SJCRH30 (cell line): ENCODE measurements around the gene MAGI2. TPM values are rescaled to one million over a fixed set of nuclear protein-coding genes. Genes with fewer than 3 reads are reported as not detected.

Experiments
- DNase-seq, 2 experiments: peaks; one replicate each; pipeline ENCODE4 v3.0.0-alpha.2; 2015 to 2020
- H3K27ac ChIP-seq: fragments of 250-450 bp; sonication (Bioruptor Pico); 2 replicates; pipeline ENCODE4 v1.5.1; 2020; ENCODE audit warnings: mild to moderate bottlenecking, moderate library complexity
- H3K27me3 ChIP-seq: fragments of 250-450 bp; sonication (Bioruptor Pico); 2 replicates; pipeline ENCODE4 v1.5.1; 2020; ENCODE audit warnings: mild to moderate bottlenecking, moderate library complexity
- H3K36me3 ChIP-seq: fragments of 250-450 bp; sonication (Bioruptor Pico); 2 replicates; pipeline ENCODE4 v1.5.1; 2020; ENCODE audit warnings: mild to moderate bottlenecking, moderate library complexity
- H3K4me1 ChIP-seq: fragments of 250-450 bp; sonication (Bioruptor Pico); 2 replicates; pipeline ENCODE4 v1.5.1; 2020; ENCODE audit warnings: mild to moderate bottlenecking, moderate library complexity
- H3K4me3 ChIP-seq: fragments of 250-450 bp; sonication (Bioruptor Pico); 2 replicates; pipeline ENCODE4 v1.5.1; 2020; ENCODE audit warnings: mild to moderate bottlenecking, moderate library complexity
- H3K9me3 ChIP-seq: fragments of 250-450 bp; sonication (Bioruptor Pico); replicated peaks from 2 replicates; pipeline ENCODE4 v1.5.1; 2020; ENCODE audit warnings: mild to moderate bottlenecking, moderate library complexity
- total RNA-seq: library from RNA; depleted of rRNA; stranded (reverse); fragments of >200 nt; shearing (Covaris generic); gene quantifications from 2 replicates; pipeline ENCODE4 v1.2.3, GENCODE V29; 2014

Gene MAGI2
- total RNA-seq, 1 experiment from 2014 or later, result 2.4 TPM

- Histone ChIP-seq H3K9me3 (no peaks in the 10 kb centered on the region), H3K27ac (no peak overlapping the region), H3K4me3 (no peak overlapping the region), H3K36me3 (no peaks in the 10 kb centered on the region), H3K27me3 (no peaks in the 10 kb centered on the region), H3K4me1 (peaks cover 5% of the 10 kb centered on the region)
- DNase-seq, result no peak
Observed at GRCh38 chr7:78134774-78135173, 1318.7 kb downstream of the MAGI2 start.

- no peak overlapping the region for H3K27ac ChIP-seq
- DNase-seq, result peak; percentile 45 to 76
Observed at GRCh38 chr7:78134256-78134655, 1319.2 kb downstream of the MAGI2 start.

DNA sequence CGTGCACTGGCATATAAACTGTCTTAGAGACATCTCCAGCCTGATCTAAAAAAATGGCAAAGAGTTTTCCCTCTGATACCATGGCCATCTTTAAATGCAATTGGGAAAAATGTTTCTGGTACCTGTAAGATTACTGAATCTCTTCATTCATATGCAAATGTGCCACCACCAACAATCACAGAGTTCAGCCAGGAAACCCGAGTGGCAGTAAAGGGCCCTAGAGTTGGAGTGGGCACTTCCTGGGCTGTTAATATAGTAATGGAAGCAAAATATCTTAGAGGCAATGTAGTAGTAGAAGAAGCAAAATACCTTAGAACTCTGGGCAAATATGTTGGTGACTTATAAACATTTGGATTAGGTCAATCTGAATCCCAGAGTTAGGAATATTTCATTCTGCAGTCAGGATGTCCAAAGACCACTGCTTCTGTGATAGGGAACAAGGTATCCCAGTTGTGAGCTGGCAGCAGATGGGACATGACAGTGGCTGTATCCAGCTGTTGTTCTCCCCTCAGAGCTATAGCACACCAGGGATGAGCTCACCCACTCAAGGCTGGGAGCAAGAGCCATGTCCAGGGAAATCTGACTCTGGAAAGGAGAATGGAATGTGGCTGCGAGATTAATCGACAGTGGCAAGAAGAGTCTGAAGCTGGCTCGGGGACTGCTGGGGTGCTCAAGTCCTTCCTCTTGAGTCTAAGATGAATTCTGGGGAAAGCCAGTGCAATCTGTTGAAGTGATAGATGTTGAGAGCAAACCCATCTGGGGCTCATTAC lies 1322.8 kb downstream of the MAGI2 start:
- H3K4me1 ChIP-seq, result peaks cover 5% of the 10 kb centered on the region
- no peak overlapping the region for H3K27ac ChIP-seq
- H3K4me3 ChIP-seq, result no peak overlapping the region
- H3K27me3 ChIP-seq, result no peaks in the 10 kb centered on the region
- no peaks in the 10 kb centered on the region for H3K36me3 ChIP-seq
- H3K9me3 ChIP-seq, result no peaks in the 10 kb centered on the region
- peak; percentile 74 to 83 for DNase-seq

More at GRCh38 chr7:78134256-78134655, 1319.2 kb downstream of the MAGI2 start:
- Histone ChIP-seq H3K4me1 (peaks cover 5% of the 10 kb centered on the region), H3K36me3 (no peaks in the 10 kb centered on the region), H3K27me3 (no peaks in the 10 kb centered on the region), H3K9me3 (no peaks in the 10 kb centered on the region), H3K4me3 (no peak overlapping the region)

DNA sequence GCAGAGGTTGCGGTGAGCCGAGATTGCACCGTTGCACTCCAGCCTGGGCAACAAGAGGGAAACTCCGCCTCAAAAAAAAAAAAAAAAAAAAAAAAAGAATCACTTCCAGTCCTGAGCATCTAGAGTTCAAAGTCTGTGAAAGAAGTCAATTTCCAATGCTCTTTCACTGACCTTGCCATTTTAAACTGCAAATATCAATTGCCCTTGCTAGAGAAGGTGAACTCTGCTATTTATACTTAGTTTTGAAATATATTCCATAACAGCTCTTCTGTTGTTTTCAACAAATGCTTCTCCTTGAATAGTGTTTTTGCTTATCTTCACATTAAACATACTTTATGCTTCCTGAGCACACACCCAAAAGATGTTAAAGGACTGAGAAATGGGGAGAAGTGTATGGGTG lies 1323.6 kb downstream of the MAGI2 start:
- no peaks in the 10 kb centered on the region for H3K36me3 ChIP-seq
- no peaks in the 10 kb centered on the region for H3K9me3 ChIP-seq
- H3K4me3 ChIP-seq, result no peak overlapping the region
- H3K27me3 ChIP-seq, result no peaks in the 10 kb centered on the region
- peaks cover 5% of the 10 kb centered on the region for H3K4me1 ChIP-seq
- no peak for DNase-seq
- H3K27ac ChIP-seq, result no peak overlapping the region

DNA sequence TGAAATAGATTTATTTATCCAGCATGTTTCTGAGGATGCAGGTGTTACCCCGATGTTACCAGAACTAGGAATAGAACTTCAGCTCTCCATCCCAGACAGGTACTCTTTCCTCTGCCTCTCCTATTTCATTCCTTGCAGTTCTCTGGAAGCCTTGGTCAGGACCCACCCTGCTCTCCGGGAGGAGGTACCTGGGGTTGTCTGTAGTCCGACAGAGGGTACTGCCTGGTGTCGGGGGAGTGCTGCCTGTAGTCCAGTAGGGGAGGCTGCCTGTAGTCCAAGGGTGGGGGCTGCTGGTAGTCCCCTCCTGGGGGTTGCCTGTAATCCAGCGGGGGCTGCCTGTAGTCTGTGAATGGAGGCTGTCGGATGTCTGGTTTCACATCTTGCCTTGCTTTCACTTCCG lies 1326.5 kb downstream of the MAGI2 start:
- Histone ChIP-seq H3K36me3 (no peaks in the 10 kb centered on the region), H3K4me3 (no peak overlapping the region), H3K4me1 (peaks cover 5% of the 10 kb centered on the region), H3K9me3 (no peaks in the 10 kb centered on the region), H3K27ac (no peak overlapping the region), H3K27me3 (no peaks in the 10 kb centered on the region; the same call in 1 of the 2 replicates)
- DNase-seq, result no peak

GRCh38 chr7:78125884-78126283 lies 1327.6 kb downstream of the MAGI2 start:
- no peaks in the 10 kb centered on the region; the same call in 1 of the 2 replicates for H3K4me1 ChIP-seq
- no peak for DNase-seq
- no peaks in the 10 kb centered on the region for H3K9me3 ChIP-seq
- H3K4me3 ChIP-seq, result no peak overlapping the region
- no peak overlapping the region for H3K27ac ChIP-seq
- H3K27me3 ChIP-seq, result no peaks in the 10 kb centered on the region; the same call in 1 of the 2 replicates
- no peaks in the 10 kb centered on the region for H3K36me3 ChIP-seq

- Histone ChIP-seq H3K9me3 (no peaks in the 10 kb centered on the region), H3K27me3 (no peaks in the 10 kb centered on the region; the same call in 1 of the 2 replicates), H3K27ac (no peak overlapping the region), H3K4me3 (no peak overlapping the region), H3K4me1 (no peaks in the 10 kb centered on the region), H3K36me3 (no peaks in the 10 kb centered on the region)
- peak in 1 of 2 experiments; percentile 34 for DNase-seq
Observed at GRCh38 chr7:78124216-78124615, 1329.3 kb downstream of the MAGI2 start.

DNA sequence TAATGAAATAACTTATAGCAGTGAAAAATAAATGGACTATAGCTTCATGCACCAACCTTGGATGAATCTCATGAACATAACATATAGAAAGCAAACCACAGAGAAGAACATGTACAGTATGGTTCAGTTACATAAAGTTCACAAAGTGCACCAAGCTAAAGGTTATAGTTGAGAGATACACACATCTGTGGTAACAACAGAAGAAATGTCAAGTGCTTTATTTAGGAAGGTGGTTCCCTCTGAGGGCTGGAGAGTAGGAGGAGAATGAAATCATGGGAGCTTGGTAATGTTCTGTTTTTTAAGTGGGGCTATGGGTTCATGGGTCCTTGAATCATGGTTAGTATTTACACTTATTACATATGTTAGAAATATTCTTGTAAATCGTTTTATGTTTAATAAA lies 1331.6 kb downstream of the MAGI2 start:
- no peak for DNase-seq
- Histone ChIP-seq H3K27me3 (no peaks in the 10 kb centered on the region; the same call in 1 of the 2 replicates), H3K4me1 (no peaks in the 10 kb centered on the region), H3K27ac (no peak overlapping the region), H3K4me3 (no peak overlapping the region), H3K9me3 (no peaks in the 10 kb centered on the region), H3K36me3 (no peaks in the 10 kb centered on the region)

GRCh38 chr7:78118470-78118869 lies 1335.0 kb downstream of the MAGI2 start:
- no peaks in the 10 kb centered on the region; the same call in 1 of the 2 replicates for H3K27me3 ChIP-seq
- H3K9me3 ChIP-seq, result no peaks in the 10 kb centered on the region
- DNase-seq, result no peak
- no peaks in the 10 kb centered on the region for H3K4me1 ChIP-seq
- H3K27ac ChIP-seq, result no peak overlapping the region
- H3K4me3 ChIP-seq, result no peak overlapping the region
- H3K36me3 ChIP-seq, result no peaks in the 10 kb centered on the region

- Histone ChIP-seq H3K4me3 (no peak overlapping the region), H3K27ac (no peak overlapping the region), H3K4me1 (no peaks in the 10 kb centered on the region), H3K36me3 (no peaks in the 10 kb centered on the region), H3K9me3 (no peaks in the 10 kb centered on the region), H3K27me3 (no peaks in the 10 kb centered on the region; the same call in 1 of the 2 replicates)
- DNase-seq, result no peak
Observed at GRCh38 chr7:78115876-78116275, 1337.6 kb downstream of the MAGI2 start.

DNA sequence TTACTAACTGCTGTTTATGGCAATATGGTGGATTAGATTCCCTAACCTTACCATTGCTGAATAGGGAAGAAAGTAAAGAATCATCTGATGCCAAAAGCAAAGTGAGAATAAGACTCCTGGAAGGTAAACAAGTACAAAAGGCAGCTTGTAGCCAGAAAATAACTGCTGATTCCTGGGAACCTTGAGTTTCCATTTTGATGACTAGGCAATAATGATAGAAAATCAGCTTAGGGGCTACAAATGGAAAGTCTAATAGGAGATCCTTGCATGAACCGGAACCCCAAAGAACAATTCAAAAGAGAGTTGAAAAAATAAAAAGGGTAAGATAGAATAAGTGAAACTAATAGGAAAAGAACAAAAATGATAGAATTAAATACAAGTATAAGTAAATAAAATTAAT lies 1338.5 kb downstream of the MAGI2 start:
- Histone ChIP-seq H3K27ac (no peak overlapping the region), H3K36me3 (no peaks in the 10 kb centered on the region), H3K4me1 (no peaks in the 10 kb centered on the region), H3K9me3 (no peaks in the 10 kb centered on the region), H3K27me3 (no peaks in the 10 kb centered on the region; the same call in 1 of the 2 replicates), H3K4me3 (no peak overlapping the region)
- no peak for DNase-seq

DNA sequence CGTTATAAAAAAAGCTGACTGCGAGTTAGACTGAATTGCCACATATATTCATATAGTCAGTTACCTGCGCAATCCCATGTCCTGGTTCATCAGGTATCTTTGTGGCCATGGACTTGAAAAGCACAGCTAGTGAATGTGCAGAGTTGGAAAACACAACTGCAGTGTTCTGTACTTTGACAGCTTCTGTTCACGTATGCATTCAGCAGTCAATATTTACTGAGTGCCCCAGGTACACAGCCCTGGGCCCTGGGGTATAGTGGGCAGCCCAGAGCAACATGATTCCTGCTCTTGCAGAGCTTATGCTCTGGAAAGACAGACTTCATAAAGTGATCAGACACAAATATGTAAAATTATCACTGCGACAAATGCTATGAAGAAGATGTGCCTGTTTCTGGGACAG lies 1341.0 kb downstream of the MAGI2 start:
- H3K27ac ChIP-seq, result no peak overlapping the region
- H3K9me3 ChIP-seq, result no peaks in the 10 kb centered on the region
- H3K4me3 ChIP-seq, result no peak overlapping the region
- H3K36me3 ChIP-seq, result no peaks in the 10 kb centered on the region
- H3K27me3 ChIP-seq, result no peaks in the 10 kb centered on the region; the same call in 1 of the 2 replicates
- no peaks in the 10 kb centered on the region for H3K4me1 ChIP-seq
- no peak for DNase-seq

DNA sequence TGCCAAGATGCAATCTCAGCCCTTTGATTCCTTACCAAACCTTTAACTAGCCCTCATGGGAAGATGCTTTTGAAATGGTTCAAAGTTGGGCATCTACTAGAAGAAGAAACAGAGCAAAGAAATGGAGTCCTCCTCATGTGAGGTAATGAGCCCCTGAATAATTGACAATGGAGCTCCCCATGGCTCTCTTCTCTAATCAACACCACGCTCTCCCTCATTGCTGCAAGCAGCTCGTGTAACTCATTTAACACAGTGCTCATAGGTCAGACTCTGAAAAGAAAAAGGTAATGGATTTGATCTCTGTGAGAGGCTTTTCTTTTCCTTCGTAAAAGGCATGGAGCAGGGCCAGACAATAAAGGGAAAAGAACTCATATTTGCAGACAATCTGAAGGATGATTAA lies 1342.1 kb downstream of the MAGI2 start:
- H3K36me3 ChIP-seq, result no peaks in the 10 kb centered on the region
- no peak overlapping the region for H3K4me3 ChIP-seq
- no peak for DNase-seq
- H3K27me3 ChIP-seq, result no peaks in the 10 kb centered on the region; the same call in 1 of the 2 replicates
- H3K9me3 ChIP-seq, result no peaks in the 10 kb centered on the region
- no peaks in the 10 kb centered on the region for H3K4me1 ChIP-seq
- no peak overlapping the region for H3K27ac ChIP-seq

DNA sequence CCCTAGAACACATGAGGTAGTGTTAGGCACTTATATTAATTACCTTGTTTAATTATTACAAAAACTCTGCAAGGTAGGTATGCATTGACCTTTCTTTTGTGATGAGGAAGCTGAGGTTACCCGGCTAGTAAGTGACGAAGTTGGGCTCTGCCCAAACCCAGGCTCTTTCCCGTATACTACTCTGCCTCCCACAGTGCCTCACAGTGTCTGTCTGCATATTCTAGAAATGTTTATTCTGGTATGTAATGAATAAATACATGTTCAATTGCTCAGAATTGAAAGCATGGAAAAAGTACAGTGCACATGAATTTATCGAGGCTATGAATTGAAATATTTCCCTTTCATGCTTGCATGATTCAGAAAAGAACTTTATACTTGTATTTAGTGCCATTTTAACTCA lies 1350.0 kb downstream of the MAGI2 start:
- no peak overlapping the region for H3K4me3 ChIP-seq
- no peaks in the 10 kb centered on the region for H3K36me3 ChIP-seq
- no peaks in the 10 kb centered on the region for H3K9me3 ChIP-seq
- no peak overlapping the region for H3K27ac ChIP-seq
- no peak for DNase-seq
- no peaks in the 10 kb centered on the region for H3K27me3 ChIP-seq
- H3K4me1 ChIP-seq, result no peaks in the 10 kb centered on the region

- Histone ChIP-seq H3K27me3 (no peaks in the 10 kb centered on the region), H3K4me1 (no peaks in the 10 kb centered on the region), H3K27ac (no peak overlapping the region), H3K4me3 (no peak overlapping the region), H3K9me3 (no peaks in the 10 kb centered on the region), H3K36me3 (no peaks in the 10 kb centered on the region)
- no peak for DNase-seq
Observed at GRCh38 chr7:78101076-78101475, 1352.4 kb downstream of the MAGI2 start.
